HG03039 (cell line): ENCODE measurements around the gene SLCO2B1.

Experiments used
- ATAC-seq: cut with Tn5 transposase; IDR thresholded peaks from one replicate; pipeline ENCODE4 v1.9.1; 2021; ENCODE audit warnings: mild to moderate bottlenecking, moderate library complexity; ENCODE audit not compliant: unreplicated experiment

SLCO2B1 gene

GRCh38 chr11:75161506-75162095, 10.7 kb downstream of the SLCO2B1 start:
- ATAC-seq = no peak

- ATAC-seq = no peak
Observed at GRCh38 chr11:75162954-75163353, 12.0 kb downstream of the SLCO2B1 start.

- ATAC-seq = no peak
Observed at GRCh38 chr11:75163921-75164849, 13.3 kb downstream of the SLCO2B1 start.

- ATAC-seq = no peak
Observed at GRCh38 chr11:75165721-75166120, 14.8 kb downstream of the SLCO2B1 start.

DNA sequence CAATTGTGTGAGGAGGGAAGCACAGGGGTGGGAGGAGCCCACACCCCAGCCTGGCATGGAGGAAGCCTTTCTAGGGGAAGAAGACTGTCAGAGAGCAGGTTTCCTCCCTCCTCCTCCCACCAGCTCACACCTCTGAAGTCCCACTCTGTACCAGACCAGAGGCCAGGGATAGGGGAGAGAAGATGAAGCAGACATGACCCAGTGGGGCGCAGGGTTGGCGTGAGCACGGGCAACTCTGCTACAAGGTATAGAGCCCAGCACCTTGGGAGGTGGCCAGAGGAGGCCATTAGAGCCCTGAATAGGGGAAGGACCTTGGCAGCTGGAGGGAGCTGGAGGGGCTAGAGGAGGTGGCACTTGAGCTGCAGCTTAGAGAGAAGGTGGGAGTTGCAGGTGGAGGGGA, 15.9 kb downstream of the SLCO2B1 start:
- no peak for ATAC-seq

- no peak for ATAC-seq
Observed at GRCh38 chr11:75167617-75168016, 16.7 kb downstream of the SLCO2B1 start.

- ATAC-seq = no peak
Observed at GRCh38 chr11:75169101-75169885, 18.4 kb downstream of the SLCO2B1 start.

DNA sequence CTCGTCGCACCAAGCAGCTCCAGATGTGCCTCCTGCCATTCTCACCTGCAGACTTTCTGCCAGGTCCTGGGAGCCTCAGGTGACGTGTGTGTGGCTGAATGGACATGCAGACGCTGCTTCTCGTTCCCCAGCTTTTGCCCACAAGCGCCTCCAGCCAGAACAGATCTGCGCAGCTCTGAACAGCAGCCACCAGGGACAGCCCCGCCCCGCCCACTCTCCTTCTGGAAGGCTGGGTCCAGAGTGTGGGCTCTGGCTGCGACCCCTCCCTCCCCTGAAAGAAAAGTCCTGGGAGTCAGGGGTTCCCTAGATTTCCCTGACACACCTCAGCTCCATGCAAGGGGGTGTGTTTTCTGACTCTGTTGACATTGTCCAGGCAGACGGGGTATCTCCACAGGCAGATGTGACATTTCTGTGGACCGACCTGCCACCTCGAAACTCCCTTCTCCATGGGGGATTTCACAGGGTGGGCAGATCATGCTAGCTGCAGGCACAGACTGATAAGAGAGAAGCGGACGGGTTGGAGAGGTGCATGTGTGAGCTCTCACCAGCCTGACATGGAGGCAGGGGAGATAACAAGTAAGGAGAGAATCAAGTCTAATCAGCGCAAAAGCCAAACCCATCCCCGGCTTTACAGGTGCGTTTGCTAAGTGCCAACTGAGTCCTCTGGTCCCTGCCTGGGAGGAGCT, 19.8 kb downstream of the SLCO2B1 start:
- ATAC-seq = no peak

GRCh38 chr11:75173336-75173735, 22.4 kb downstream of the SLCO2B1 start:
- ATAC-seq = no peak

GRCh38 chr11:75174781-75175370, 24.0 kb downstream of the SLCO2B1 start:
- ATAC-seq = no peak

DNA sequence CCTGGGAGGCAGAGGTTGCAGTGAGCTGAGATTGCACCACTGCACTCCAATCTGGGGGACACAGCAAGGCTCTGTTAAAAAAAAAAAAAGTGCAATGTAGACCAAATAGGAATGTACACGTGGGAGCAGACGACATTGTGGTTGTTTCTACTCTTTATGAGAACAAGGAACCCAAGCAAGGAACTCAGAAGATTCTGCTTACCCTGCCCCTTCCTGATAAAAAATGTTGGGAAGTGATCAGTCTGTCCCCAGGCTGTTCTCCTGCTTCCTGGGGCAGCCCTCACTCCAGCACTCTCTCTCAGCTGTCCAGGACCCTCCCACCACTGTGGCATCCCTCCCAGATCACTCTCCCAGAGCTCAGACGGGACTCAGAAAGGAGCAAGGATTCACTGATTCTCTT, 31.8 kb downstream of the SLCO2B1 start:
- ATAC-seq = no peak

GRCh38 chr11:75184051-75184450, 33.1 kb downstream of the SLCO2B1 start:
- no peak for ATAC-seq

GRCh38 chr11:75184757-75185425, 34.0 kb downstream of the SLCO2B1 start:
- no peak for ATAC-seq

- ATAC-seq = no peak
Observed at GRCh38 chr11:75185866-75186265, 35.0 kb downstream of the SLCO2B1 start.

DNA sequence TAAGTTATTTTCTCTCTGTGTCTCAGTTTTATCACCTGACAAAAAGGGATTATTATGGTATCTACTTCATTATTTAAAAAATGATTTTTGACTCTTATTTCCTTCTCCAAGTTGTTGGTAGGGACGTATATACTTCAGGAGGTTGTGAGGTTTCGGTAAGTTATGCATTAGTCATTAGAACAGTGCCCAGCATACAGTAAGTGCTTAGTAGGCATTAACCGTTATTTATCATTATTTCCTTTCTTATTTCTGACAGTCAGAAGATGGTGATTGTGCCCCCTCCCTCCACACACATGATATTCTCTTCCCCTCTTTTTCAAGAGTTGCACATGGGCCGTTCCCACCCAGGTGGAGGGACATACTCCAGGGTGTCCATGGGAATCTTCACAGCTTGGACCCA, 36.1 kb downstream of the SLCO2B1 start:
- ATAC-seq = no peak

GRCh38 chr11:75188671-75189070, 37.8 kb downstream of the SLCO2B1 start:
- no peak for ATAC-seq

DNA sequence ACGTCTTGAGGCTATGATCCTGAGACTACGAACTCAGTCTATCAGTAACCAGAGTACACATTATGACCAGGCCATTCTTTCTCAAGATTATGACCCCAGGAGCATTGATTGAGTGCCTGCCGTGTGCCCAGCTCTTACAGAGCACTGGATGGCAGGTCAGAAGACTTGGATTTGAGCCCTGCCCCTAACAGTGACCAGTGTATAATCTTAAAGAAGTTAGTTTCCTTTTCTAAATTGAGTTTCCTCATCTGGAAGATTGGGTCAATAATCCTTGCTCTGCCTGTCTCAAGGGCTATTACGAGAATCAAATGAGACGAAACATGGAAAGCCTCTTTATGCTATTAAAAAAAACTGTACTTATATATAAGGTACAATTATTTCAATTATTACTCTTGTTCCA, 38.2 kb downstream of the SLCO2B1 start:
- no peak for ATAC-seq

GRCh38 chr11:75189911-75190310, 39.0 kb downstream of the SLCO2B1 start:
- ATAC-seq = no peak

- ATAC-seq = no peak
Observed at GRCh38 chr11:75190652-75191329, 39.9 kb downstream of the SLCO2B1 start.

DNA sequence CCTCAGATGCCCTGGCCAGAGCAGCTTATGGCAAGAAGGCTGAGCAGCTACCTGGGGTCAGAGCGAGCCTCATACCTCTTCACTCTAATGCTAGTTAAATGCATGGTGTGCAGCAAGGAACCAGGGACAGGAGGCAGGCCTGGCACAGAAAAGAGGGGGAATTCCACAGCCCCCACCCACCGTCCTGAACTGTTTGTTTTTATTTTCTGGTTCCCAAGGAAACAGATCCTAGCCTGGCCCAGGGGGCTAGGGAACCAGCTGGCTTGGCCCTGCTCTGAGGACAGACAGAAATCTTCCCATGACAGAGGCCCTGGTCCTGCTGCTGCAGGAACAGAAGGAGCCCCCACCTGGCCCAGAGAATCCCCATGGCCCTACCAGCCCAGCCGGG, 40.4 kb downstream of the SLCO2B1 start:
- ATAC-seq = no peak
